Neural progenitor cell (in vitro differentiated cells): Measurements from ENCODE around the gene NDUFAF2. TPM values are rescaled to one million over a fixed set of nuclear protein-coding genes. Genes with fewer than 3 reads are reported as not detected.

ENCODE experiments used
- DNase-seq: peaks from one replicate; pipeline ENCODE4 v3.0.0-alpha.2; 2016; ENCODE audit warnings: low spot score
- H2AFZ ChIP-seq: fragments of 200-600 bp; sonication (generic); replicated peaks from 2 replicates; pipeline ENCODE4 v1.6.1; 2016; ENCODE audit warnings: antibody characterized with exemption
- H3F3A ChIP-seq: fragments of 200-600 bp; sonication (generic); 2 replicates; pipeline ENCODE4 v1.6.1; 2016; ENCODE audit warnings: antibody characterized with exemption, low read depth
- H3K27ac ChIP-seq: fragments of 200-600 bp; sonication (generic); 2 replicates; pipeline ENCODE4 v1.5.1; 2016; ENCODE audit warnings: mild to moderate bottlenecking
- H3K27me3 ChIP-seq: fragments of 200-600 bp; sonication (generic); 2 replicates; pipeline ENCODE4 v1.6.1; 2016; ENCODE audit warnings: mild to moderate bottlenecking, moderate library complexity
- H3K36me3 ChIP-seq: fragments of 200-600 bp; sonication (generic); 2 replicates; pipeline ENCODE4 v1.5.1; 2016
- H3K4me1 ChIP-seq: fragments of 200-600 bp; sonication (generic); 2 replicates; pipeline ENCODE4 v1.6.1; 2016; ENCODE audit warnings: mixed run types
- H3K4me2 ChIP-seq: fragments of 200-600 bp; sonication (generic); 2 replicates; pipeline ENCODE4 v1.6.1; 2016
- H3K4me3 ChIP-seq: fragments of 200-600 bp; sonication (generic); 2 replicates; pipeline ENCODE4 v1.5.1; 2016
- H3K79me2 ChIP-seq: fragments of 200-600 bp; sonication (generic); 2 replicates; pipeline ENCODE4 v1.6.1; 2016; ENCODE audit warnings: low read depth
- H3K9ac ChIP-seq: fragments of 200-600 bp; sonication (generic); 2 replicates; pipeline ENCODE4 v1.6.1; 2016
- H3K9me3 ChIP-seq: fragments of 200-600 bp; sonication (generic); 2 replicates; pipeline ENCODE4 v1.5.1; 2016; ENCODE audit warnings: low read depth
- H4K20me1 ChIP-seq: fragments of 200-600 bp; sonication (generic); 2 replicates; pipeline ENCODE4 v1.6.1; 2016; ENCODE audit warnings: low read depth
- H3K27ac Mint-ChIP-seq: 3 replicates; pipeline ENCODE4 v1.8.0; 2021; ENCODE audit warnings: mixed read lengths
- H3K27me3 Mint-ChIP-seq: 2 replicates; pipeline ENCODE4 v1.8.0; 2022; ENCODE audit warnings: low read depth, mild to moderate bottlenecking, inconsistent platforms, moderate library complexity, mixed read lengths; ENCODE audit not compliant: insufficient read depth
- H3K36me3 Mint-ChIP-seq: 3 replicates; pipeline ENCODE4 v1.8.0; 2021; ENCODE audit warnings: mixed read lengths
- H3K4me1 Mint-ChIP-seq: 3 replicates; pipeline ENCODE4 v1.8.0; 2021; ENCODE audit warnings: mixed read lengths
- H3K4me3 Mint-ChIP-seq: 3 replicates; pipeline ENCODE4 v1.8.0; 2021; ENCODE audit warnings: mild to moderate bottlenecking, moderate library complexity, mixed read lengths
- H3K9me3 Mint-ChIP-seq: 3 replicates; pipeline ENCODE4 v1.8.0; 2020; ENCODE audit warnings: mixed read lengths
- CTCF ChIP-seq: fragments of 200-600 bp; sonication (generic); IDR thresholded peaks from 2 replicates; pipeline ENCODE4 v1.5.1; 2017; ENCODE audit warnings: antibody characterized with exemption, mild to moderate bottlenecking
- EZH2 ChIP-seq: fragments of 200-600 bp; sonication (generic); IDR thresholded peaks from 2 replicates; pipeline ENCODE4 v1.6.1; 2017; ENCODE audit warnings: antibody characterized with exemption, mild to moderate bottlenecking, moderate library complexity
- EZH2phosphoT487 ChIP-seq: fragments of 200-600 bp; sonication (generic); IDR thresholded peaks from 2 replicates; pipeline ENCODE4 v1.6.1; 2017; ENCODE audit warnings: antibody characterized with exemption
- total RNA-seq: library from RNA; depleted of rRNA; stranded (reverse); fragments of >200 nt; gene quantifications from 2 replicates; pipeline ENCODE4 v1.2.3, GENCODE V29; 2015; ENCODE audit warnings: low replicate concordance

Gene NDUFAF2
- total RNA-seq, 1 donor from 2014 or later, result 42.1 TPM

- Histone ChIP-seq H3K9ac (no peak overlapping the region), H3K36me3 (no peaks in the 10 kb centered on the region), H3K79me2 (no peaks in the 10 kb centered on the region), H4K20me1 (no peaks in the 10 kb centered on the region), H3K9me3 (no peaks in the 10 kb centered on the region), H3K27me3 (no peaks in the 10 kb centered on the region), H3K4me1 (peaks cover 20% of the 10 kb centered on the region), H3F3A (peaks cover 7% of the 10 kb centered on the region), H3K27ac (no peak overlapping the region), H3K4me3 (no peak overlapping the region), H3K4me2 (no peak overlapping the region), H2AFZ (no peak overlapping the region)
- Mint-ChIP-seq H3K4me3 (no peak overlapping the region), H3K27me3 (no peaks in the 10 kb centered on the region), H3K4me1 (peaks cover 8% of the 10 kb centered on the region), H3K27ac (no peak overlapping the region), H3K36me3 (no peaks in the 10 kb centered on the region), H3K9me3 (no peaks in the 10 kb centered on the region)
- TF ChIP-seq EZH2phosphoT487, result no peak
- no peak for TF ChIP-seq EZH2
- no peak for TF ChIP-seq CTCF
- no peak for DNase-seq
These were observed 192.8 kb downstream of the NDUFAF2 start for GRCh38 chr5:61137835-61138234.

GRCh38 chr5:61139094-61139873, 194.3 kb downstream of the NDUFAF2 start:
- Histone ChIP-seq H3K36me3 (no peaks in the 10 kb centered on the region), H3K27ac (no peak overlapping the region), H3K27me3 (no peaks in the 10 kb centered on the region), H3K4me3 (no peak overlapping the region), H2AFZ (no peak overlapping the region), H3F3A (peaks cover 7% of the 10 kb centered on the region), H3K79me2 (no peaks in the 10 kb centered on the region), H3K4me2 (no peak overlapping the region), H3K4me1 (peaks cover 18% of the 10 kb centered on the region), H4K20me1 (no peaks in the 10 kb centered on the region), H3K9ac (no peak overlapping the region), H3K9me3 (no peaks in the 10 kb centered on the region)
- no peaks in the 10 kb centered on the region for H3K36me3 Mint-ChIP-seq
- H3K27ac Mint-ChIP-seq, result no peak overlapping the region
- no peak overlapping the region for H3K4me3 Mint-ChIP-seq
- TF ChIP-seq EZH2phosphoT487, result no peak
- no peak for TF ChIP-seq EZH2
- peak; percentile 6 for TF ChIP-seq CTCF
- no peaks in the 10 kb centered on the region for H3K9me3 Mint-ChIP-seq
- no peak for DNase-seq
- no peaks in the 10 kb centered on the region for H3K27me3 Mint-ChIP-seq
- peaks cover 8% of the 10 kb centered on the region for H3K4me1 Mint-ChIP-seq

- Mint-ChIP-seq H3K4me3 (no peak overlapping the region), H3K27me3 (no peaks in the 10 kb centered on the region), H3K27ac (no peak overlapping the region), H3K4me1 (peaks cover 8% of the 10 kb centered on the region), H3K36me3 (no peaks in the 10 kb centered on the region), H3K9me3 (no peaks in the 10 kb centered on the region)
- Histone ChIP-seq H3K79me2 (no peaks in the 10 kb centered on the region), H3F3A (peaks cover 7% of the 10 kb centered on the region), H4K20me1 (no peaks in the 10 kb centered on the region), H3K9ac (no peak overlapping the region), H3K4me3 (no peak overlapping the region), H3K27ac (no peak overlapping the region), H3K27me3 (no peaks in the 10 kb centered on the region), H3K4me2 (no peak overlapping the region), H3K9me3 (no peaks in the 10 kb centered on the region), H3K36me3 (no peaks in the 10 kb centered on the region), H2AFZ (no peak overlapping the region), H3K4me1 (peaks cover 18% of the 10 kb centered on the region)
- TF ChIP-seq EZH2 (no peak), EZH2phosphoT487 (no peak), CTCF (no peak)
- no peak for DNase-seq
These were observed 194.9 kb downstream of the NDUFAF2 start for GRCh38 chr5:61139931-61140330.
